GM19452 (cell line): ENCODE results near the gene F7.

Experiments
- ATAC-seq: cut with Tn5 transposase; IDR thresholded peaks from one replicate; pipeline ENCODE4 v1.9.1; 2021; ENCODE audit not compliant: unreplicated experiment

The F7 gene

DNA sequence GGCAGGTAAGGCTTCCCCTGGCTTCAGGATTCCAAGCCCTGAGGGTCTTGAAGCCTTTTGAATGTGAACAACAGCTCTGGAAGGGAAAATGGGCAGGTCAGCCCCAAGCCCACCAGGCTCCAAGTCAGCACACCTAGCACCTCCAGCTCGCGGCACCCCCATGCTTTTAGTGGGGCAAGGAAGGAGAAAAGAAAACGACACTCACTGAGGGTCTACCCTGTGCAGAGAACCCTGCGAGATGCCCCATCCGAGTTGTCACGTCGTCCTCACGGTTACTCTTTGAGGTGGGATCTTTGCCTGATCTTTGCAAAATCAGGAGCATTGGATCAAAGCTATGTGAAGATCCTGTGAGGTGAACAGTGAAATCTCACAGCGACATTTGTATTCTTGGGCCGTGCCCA, 11.3 kb downstream of the F7 start:
- ATAC-seq: no peak

DNA sequence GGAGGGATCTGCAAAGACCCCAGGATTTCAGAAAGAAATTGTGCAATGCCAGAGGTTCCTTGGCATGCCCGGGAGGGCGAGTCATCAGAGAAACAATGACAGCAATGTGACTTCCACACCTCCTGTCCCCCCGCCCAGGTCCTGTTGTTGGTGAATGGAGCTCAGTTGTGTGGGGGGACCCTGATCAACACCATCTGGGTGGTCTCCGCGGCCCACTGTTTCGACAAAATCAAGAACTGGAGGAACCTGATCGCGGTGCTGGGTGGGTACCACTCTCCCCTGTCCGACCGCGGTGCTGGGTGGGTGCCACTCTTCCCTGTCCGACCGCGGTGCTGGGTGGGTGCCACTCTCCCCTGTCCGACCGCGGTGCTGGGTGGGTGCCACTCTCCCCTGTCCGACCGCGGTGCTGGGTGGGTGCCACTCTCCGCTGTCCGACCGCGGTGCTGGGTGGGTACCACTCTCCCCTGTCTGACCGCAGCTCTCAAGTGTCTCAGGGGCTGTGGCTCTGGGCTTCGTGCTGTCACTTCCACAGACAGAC, 11.8 kb downstream of the F7 start:
- no peak for ATAC-seq

DNA sequence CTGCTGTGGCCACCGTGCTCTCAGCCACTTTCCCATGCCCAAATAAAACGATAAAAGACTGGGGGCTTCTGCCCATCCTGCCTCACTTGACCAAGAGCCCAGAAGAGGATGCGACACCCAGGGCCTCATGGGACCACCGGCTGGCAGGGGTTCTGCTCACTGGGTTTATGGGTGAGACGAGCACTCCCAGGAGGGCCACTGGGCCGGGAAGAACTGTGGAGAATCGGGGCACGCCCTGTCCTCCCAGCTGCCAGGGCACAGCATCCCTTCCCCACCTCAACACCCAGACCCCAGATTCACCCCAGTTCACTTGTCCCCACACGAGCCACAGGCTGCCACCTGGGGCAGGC, 12.3 kb downstream of the F7 start:
- no peak for ATAC-seq

DNA sequence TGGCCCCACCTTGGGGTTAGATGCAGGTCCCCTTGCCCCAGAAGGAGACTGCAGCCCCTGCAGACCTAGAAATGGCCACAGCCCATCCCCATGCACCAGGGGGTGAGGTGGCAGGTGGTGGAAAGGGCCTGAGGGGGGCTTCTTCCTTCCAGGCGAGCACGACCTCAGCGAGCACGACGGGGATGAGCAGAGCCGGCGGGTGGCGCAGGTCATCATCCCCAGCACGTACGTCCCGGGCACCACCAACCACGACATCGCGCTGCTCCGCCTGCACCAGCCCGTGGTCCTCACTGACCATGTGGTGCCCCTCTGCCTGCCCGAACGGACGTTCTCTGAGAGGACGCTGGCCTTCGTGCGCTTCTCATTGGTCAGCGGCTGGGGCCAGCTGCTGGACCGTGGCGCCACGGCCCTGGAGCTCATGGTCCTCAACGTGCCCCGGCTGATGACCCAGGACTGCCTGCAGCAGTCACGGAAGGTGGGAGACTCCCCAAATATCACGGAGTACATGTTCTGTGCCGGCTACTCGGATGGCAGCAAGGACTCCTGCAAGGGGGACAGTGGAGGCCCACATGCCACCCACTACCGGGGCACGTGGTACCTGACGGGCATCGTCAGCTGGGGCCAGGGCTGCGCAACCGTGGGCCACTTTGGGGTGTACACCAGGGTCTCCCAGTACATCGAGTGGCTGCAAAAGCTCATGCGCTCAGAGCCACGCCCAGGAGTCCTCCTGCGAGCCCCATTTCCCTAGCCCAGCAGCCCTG, 12.8 kb downstream of the F7 start:
- ATAC-seq: no peak

DNA sequence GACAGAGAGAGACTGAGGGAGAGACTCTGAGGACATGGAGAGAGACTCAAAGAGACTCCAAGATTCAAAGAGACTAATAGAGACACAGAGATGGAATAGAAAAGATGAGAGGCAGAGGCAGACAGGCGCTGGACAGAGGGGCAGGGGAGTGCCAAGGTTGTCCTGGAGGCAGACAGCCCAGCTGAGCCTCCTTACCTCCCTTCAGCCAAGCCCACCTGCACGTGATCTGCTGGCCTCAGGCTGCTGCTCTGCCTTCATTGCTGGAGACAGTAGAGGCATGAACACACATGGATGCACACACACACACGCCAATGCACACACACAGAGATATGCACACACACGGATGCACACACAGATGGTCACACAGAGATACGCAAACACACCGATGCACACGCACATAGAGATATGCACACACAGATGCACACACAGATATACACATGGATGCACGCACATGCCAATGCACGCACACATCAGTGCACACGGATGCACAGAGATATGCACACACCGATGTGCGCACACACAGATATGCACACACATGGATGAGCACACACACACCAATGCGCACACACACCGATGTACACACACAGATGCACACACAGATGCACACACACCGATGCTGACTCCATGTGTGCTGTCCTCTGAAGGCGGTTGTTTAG, 13.7 kb downstream of the F7 start:
- no peak for ATAC-seq

DNA sequence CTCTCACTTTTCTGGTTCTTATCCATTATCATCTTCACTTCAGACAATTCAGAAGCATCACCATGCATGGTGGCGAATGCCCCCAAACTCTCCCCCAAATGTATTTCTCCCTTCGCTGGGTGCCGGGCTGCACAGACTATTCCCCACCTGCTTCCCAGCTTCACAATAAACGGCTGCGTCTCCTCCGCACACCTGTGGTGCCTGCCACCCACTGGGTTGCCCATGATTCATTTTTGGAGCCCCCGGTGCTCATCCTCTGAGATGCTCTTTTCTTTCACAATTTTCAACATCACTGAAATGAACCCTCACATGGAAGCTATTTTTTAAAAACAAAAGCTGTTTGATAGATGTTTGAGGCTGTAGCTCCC, 14.2 kb downstream of the F7 start:
- no peak for ATAC-seq

DNA sequence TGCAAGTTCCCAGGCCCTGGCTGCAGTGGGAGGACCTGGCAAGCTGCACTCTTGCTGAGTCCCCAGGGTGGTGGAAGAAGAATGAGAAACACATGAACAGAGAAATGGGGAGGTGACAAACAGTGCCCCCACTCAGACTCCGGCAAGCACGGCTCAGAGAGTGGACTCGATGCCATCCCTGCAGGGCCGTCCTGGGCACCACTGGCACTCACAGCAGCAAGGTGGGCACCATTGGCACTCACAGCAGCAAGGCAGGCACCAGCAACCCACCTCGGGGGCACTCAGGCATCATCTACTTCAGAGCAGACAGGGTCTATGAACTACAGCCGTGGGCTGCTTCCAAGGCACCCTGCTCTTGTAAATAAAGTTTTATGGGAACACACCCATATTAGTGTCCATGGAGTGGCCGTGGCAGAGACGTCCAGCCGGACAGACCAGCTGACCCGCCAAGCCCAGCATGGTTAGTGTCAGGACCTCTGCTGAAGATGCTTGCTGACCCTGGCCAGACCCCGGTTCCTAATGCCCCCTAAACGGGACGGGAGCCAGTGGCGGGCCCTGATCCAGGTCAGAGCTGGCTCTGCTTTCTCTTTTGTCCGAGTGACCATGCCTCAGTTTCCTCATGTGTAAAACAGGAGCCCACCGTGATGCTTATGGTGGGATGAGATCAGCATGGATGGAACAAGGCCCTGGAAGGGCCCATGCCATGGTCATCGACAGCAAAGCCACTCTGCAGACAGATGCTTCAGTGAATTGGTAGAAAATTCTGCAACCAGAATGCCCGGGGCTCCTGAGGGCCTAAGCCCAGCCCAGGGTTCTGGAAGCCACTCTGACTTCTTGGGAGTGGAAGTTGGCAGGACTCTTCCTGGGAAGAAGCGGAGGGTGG, 14.9 kb downstream of the F7 start:
- no peak for ATAC-seq

DNA sequence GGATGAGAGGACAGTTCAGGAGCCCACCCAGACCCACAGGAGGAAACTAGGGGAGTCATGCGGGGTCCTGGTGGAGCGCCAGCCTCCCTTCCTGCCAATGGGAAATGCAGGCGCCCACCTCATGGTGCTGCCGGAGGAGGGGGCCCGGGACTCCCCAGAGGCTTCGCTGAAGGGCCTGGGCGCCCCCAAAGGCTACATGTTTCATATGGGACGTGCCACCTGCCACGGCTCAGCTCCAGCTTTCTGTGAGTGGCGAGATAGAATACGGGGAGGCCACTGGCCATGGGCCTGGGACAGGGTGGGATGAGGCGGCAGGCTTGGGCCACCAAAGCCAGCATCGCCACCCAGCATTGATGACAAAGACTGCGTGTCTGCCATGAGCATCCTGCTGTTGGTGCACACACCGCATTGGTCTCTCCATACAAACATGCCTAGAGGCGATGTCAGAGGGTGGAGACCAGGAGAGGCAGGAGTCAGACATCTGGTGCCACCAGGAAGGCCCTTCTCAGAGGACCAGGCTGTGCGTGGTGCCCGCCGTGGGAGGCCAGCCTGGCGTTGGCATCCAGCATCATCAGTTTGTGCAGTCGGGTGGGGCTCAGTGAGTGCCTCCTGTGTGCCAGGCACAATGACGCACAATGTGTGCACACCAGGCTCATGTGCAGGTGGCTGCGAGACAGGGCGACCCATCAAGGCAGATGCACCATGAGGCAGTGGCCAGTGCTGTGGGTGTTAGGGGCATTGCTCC, 15.8 kb downstream of the F7 start:
- ATAC-seq: no peak

DNA sequence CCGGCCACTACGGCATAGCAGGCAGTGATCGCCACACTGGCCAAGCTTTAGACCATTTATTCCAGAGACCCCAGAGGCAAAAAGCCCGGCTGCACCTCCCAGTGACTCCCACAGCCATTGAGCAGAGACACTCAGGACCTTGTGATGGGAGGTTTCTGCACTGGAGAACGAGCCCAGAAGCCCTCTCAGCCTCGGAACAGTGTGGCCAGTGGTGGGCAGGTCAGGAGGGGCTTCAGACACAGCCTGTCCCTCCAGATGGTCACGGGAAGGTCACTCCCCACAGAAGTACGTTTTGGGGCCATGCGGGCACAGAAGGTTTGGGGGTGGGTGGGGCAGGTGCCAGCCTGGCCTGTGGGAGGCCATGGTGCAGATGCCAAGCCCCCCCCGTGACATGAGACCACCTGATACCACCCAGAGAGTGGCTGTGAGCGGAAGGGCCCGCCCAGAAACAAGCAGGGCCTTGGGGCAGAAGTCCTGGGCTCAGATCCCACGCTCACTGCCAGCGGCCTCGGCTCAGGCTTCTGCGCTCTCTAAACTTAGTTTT, 16.4 kb downstream of the F7 start:
- ATAC-seq: no peak

DNA sequence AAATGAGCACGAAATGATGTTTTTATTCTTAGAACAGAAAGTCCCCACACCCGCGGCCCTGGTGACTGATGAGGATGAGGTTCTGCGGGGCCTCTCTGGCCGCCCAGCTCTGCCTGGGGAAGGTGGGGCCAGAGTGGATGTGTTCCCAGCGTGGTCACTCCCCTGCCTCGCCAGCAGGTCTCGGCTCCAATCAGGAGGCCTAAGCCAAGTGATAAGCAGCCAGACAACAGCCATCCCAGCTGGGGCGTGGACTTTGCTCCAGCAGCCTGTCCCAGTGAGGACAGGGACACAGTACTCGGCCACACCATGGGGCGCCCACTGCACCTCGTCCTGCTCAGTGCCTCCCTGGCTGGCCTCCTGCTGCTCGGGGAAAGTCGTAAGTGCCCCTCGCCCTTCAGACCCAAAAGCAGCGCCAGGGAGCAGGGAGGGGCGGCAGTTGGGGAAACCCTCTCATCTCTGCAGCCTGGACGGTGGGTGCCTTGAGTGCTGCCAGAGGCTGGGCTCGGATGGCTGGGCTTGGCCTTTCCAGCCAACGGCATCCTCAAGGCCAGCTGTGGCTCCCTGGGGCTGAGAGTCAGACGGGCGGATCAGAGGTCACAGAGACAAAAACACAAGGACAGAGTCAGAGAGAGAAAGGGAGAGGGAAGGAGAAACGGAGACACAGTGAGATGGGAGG, 17.1 kb downstream of the F7 start, which contains the start of gene F10:
F10 (plus strand) TSS at position 250 of the 676 bp plus-strand sequence; CDS start at position 307, 57 bp downstream.
- ATAC-seq: no peak

DNA sequence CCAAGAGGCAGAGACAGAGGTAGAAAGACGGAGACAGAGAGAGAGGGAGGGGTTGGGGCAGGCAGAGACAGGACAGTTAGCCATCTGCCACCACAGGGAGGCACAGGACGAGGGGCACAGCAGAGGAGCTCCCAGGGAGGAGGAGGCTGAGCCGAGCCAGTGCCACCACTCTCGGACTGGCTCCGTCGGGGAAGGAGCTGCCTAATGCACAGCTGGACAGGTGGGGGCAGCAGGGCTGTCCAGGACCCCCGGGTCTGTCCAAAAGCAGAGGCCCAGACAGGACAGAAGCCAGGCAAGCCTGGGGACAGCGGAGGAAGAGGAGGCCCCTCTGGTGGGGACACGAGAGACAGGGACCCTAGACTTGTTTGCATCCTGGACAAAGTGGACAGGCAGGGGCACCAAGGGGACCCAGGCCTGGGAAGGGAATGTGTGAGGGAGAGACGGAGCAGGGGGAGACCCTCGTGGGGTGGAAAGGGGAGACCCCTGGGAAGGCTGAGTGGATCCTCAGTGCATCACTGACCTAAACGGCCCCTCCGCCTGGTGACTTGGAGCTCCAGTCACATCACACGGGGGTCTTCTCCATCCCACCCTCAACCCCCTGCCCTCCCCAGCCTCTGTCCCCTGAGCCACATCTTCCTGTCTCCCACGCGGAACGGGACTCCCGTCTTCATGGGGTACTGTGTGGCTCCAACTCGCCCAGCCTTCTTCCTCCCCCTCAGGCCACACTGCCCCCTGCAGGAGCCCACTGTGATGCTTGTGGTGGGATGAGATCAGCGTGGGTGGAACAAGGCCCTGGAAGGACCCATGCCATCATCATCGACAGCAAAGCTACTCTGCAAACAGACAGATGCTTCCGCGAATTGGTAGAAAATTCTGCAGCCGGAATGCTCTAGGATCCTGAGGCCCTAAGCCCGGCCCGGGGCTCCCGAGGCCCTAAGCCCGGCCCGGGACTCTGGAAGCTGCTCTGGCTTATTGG, 17.9 kb downstream of the F7 start:
- ATAC-seq: no peak

DNA sequence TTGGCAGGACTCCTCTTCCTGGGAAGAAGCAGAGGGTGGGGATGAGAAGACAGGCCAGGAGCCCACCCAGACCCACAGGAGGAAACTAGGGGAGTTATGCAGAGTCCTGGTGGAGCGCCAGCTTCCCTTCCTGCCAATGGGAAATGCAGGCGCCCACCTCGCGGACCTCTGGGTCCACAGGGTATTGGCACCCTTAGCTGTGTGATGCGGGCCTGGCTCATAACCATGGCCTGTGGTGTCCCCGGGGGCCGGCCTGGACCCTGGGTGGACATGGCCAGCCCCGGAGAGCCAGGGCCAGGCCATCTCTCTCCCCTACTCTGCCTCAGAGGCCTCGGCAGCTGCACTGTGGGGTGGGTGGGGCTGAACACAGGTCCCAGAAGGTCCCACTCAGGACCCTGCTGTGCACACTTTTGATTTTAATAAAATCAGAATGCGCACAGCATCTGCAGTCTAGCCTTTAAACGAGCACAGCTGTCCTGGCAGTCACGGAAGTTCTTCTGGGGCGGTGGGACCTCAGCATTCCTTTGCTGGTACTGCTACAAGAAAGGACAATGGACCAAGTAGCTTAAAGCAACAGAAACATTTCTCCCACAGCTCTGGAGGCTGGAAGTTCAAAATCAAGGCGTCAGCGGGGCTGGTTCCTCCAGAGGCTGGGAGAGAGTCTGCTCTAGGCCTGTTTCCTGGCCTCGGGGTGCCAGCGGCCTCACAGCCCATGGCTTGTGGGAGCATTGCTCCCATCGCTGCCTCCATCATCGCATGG, 18.8 kb downstream of the F7 start:
- no peak for ATAC-seq

DNA sequence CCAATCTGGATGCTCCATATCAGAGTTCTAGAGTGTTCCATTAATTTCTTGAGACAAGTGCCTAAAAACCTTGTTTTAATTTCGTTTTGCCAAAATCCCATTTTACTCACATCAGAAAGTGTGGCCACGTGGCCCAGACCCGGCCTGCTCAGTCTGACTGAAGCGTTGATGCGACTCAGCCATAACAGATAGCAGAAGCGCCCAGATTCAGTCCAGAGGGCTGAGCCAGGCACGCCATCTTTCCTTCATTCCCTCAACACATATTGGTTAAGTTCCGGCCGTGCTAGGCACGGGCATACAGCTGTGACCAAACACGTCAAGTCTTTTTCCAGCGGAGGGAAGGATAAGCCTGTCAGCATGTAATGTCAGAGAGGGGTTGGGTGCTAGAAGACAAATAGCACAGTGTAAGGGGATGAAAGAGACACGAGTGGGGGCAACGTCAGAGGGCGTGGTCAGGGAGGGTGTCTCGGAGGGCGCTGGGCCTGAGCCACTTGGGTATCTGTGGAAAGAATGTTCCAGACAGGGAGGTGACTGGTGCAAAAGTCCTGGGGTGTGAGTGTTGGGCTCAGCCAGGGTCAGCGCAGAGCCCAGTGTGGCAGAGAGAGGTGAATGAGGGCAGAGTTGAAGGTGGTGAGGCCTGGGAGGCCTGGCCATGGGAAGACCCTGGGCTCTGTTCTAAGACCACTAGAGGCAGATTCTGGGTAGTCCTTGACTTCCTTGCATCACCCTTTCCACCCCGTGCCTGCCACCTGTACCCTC, 20.1 kb downstream of the F7 start:
- no peak for ATAC-seq

DNA sequence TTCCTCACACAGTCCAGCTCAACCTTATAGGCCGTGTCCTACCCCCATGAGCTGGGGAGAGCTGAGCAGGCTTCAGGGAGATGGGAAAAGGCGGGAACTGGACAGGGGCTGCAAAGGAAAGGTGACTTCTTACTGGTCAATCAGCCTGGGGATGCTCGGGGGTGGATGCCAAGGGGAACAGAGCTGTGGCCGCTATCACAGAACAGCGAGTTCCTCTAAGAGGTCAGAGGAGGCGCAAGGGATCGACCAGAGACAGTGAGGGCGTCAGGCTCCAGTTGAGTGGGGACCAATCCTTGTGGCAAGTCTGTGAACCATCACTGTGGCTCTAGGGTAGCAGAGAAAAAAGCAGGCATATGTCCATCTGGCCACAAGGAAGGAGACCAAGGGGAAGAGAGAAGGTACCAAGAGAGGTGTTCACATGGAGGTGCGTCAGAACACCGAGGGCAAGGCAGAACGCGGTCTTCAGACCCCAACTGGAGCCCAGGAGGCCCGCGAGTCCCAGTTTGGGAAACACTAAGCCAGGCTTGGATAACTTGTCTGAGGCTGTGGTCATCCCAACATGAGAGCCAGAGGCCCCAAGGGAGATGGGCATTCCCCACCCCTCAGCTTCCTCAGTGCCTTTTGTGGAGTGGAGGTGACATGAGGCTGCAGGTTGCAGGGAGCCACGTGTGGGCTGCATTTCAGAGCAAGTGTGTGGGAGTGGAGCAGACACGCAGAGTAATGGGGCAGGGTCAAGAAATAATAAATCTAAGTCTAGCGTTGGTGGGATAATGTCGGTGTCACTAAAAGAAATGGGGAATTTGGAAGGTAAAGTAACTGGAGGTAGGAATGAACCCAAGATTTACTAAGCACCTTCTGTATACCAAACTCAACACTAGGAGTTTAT, 20.9 kb downstream of the F7 start:
- ATAC-seq: no peak

DNA sequence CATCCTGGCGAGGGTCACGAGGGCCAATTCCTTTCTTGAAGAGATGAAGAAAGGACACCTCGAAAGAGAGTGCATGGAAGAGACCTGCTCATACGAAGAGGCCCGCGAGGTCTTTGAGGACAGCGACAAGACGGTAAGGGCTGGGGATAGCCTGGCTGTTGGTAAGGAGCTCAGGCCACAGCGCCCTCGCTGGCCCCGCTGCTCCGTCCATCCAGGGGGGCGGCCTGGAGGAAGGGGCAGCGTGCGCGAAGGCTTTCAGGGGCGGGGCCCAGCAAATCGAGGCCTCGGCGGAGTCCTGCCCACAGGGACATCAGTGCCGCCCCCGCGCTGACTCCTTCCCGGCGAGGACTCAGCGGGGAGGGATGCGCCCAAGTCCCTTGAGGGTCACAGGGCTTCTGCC, 23.9 kb downstream of the F7 start:
- ATAC-seq: no peak

DNA sequence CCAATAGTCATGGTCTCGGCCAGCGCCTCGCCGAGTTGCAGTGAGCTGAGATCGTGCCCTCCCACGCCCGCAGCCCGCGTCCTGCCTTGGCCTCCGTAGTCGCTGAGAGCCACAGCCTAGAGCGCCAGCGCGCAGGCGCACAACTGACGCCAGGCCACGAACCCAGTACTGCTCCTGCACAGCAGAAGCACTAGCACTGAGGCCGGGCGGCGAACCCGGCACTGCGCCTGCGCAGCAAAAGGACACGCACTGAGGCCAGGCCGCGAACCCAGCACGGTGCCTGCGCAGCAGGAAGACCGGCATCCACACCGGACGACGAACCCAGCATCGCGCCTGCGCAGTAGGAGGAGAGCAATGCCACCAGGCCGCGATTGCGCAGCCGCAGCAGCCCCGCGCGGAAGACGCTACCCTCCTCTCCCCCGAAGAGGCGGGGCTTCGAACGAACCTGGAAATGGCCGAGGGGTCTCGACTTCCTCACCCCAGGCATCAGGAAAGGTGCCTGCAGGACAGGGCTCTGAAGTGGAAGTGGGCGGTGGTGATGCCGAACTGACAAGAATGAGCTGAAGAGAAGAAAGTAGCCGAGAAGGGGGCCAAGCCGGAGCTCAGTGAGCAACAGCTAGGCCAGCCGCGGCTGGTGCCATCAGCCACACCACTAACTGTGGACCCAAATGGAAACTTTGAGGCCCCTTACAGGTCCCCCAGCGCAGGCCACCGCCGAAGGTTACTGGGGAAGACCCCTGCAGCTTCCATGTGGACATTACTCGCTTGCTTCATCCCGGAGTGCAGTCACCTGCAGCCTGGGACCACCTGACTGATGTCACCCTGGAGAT, 24.5 kb downstream of the F7 start:
- ATAC-seq: no peak
